ENCODE data around the gene SLAMF1.
"Not testable (repeated sequence)": the region's sequence is repeated elsewhere in the genome, so short reads cannot be mapped to it uniquely, and the experiment has no call there.

SLAMF1 gene

GRCh38 chr1:160576390-160576789 lies 70.5 kb downstream of the SLAMF1 start:
- TF ChIP-seq CTCF (conservative IDR thresholded peaks at IDR 0.05; ENCODE audit: low read depth, low read length), result no peak
- no peak for DNase-seq (ENCODE audit: low read depth)
- no peak overlapping the region for H3K4me3 ChIP-seq (ENCODE audit: low read depth, low read length)

- no peak overlapping the region for H3K4me3 ChIP-seq (ENCODE audit: low read depth, low read length)
- TF ChIP-seq CTCF (conservative IDR thresholded peaks at IDR 0.05; ENCODE audit: low read depth, low read length), result no peak
- DNase-seq (ENCODE audit: low read depth), result no peak
Observed at GRCh38 chr1:160575112-160575664, 71.7 kb downstream of the SLAMF1 start.

GRCh38 chr1:160570840-160571239 lies 76.0 kb downstream of the SLAMF1 start:
- no peak for TF ChIP-seq CTCF (conservative IDR thresholded peaks at IDR 0.05; ENCODE audit: low read depth, low read length)
- no peak overlapping the region for H3K4me3 ChIP-seq (ENCODE audit: low read depth, low read length)

GRCh38 chr1:160569806-160570205 lies 77.0 kb downstream of the SLAMF1 start:
- no peak for TF ChIP-seq CTCF (conservative IDR thresholded peaks at IDR 0.05; ENCODE audit: low read depth, low read length)
- no peak overlapping the region for H3K4me3 ChIP-seq (ENCODE audit: low read depth, low read length)
- DNase-seq (ENCODE audit: low read depth), result no peak

More at GRCh38 chr1:160570840-160571239, 76.0 kb downstream of the SLAMF1 start:
- DNase-seq (ENCODE audit: low read depth), result no peak

- no peak for TF ChIP-seq CTCF (conservative IDR thresholded peaks at IDR 0.05; ENCODE audit: low read depth, low read length)
- H3K4me3 ChIP-seq (ENCODE audit: low read depth, low read length), result no peak overlapping the region
- DNase-seq (ENCODE audit: low read depth), result no peak
Observed at GRCh38 chr1:160567858-160568682, 78.8 kb downstream of the SLAMF1 start.

- no peak for TF ChIP-seq CTCF (conservative IDR thresholded peaks at IDR 0.05; ENCODE audit: low read depth, low read length)
- H3K4me3 ChIP-seq (ENCODE audit: low read depth, low read length), result no peak overlapping the region
- DNase-seq (ENCODE audit: low read depth), result no peak
Observed at GRCh38 chr1:160567341-160567740, 79.5 kb downstream of the SLAMF1 start.

- no peak for TF ChIP-seq CTCF (conservative IDR thresholded peaks at IDR 0.05; ENCODE audit: low read depth, low read length)
- no peak for DNase-seq (ENCODE audit: low read depth)
- no peak overlapping the region for H3K4me3 ChIP-seq (ENCODE audit: low read depth, low read length)
Observed at GRCh38 chr1:160565564-160565963, 81.3 kb downstream of the SLAMF1 start.

GRCh38 chr1:160563230-160563629 lies 83.6 kb downstream of the SLAMF1 start:
- DNase-seq (ENCODE audit: low read depth); H3K4me3 ChIP-seq (ENCODE audit: low read depth, low read length): not testable (repeated sequence)

- not testable (repeated sequence) for H3K4me3 ChIP-seq (ENCODE audit: low read depth, low read length); DNase-seq (ENCODE audit: low read depth)
Observed at GRCh38 chr1:160562745-160563144, 84.1 kb downstream of the SLAMF1 start.

All from choroid plexus epithelial cell (primary cell).